ENCODE data around the gene TPST2. TPM values are rescaled to one million over a fixed set of nuclear protein-coding genes. Genes with fewer than 3 reads are reported as not detected.
"Not testable (repeated sequence)": the region's sequence is repeated elsewhere in the genome, so short reads cannot be mapped to it uniquely, and the experiment has no call there.

The TPST2 gene
- total and polyA plus RNA-seq, 8 donors = 91.4 to 534 (median 175) TPM

DNA sequence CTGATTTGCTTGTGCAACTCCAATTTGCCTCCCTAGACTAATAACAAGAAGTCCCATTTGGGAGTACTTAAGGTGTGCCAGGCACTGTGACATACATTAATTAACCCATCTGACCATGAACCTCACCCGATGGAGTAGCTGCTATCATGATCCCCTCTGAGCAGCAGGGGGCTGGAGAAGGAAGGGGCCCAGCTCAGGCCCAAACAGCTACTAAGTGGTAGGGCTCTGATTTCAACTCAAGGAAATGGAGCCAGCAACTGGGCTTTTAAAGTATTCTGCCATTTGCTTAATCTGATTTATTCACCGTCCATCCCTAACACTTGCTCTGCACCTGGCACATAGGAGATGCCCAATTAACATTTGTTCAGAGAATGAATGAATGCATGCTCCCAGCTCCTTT, 26.7 kb upstream of the TPST2 start:
- intact Hi-C loops (cut with DNase I) = no loop called here
- Histone ChIP-seq H3K4me1 (no peaks in the 10 kb centered on the region), H3K4me3 (no peak overlapping the region), H3K36me3 (no peaks in the 10 kb centered on the region), H3K27me3 (no peaks in the 10 kb centered on the region), H3K9me3 (no peaks in the 10 kb centered on the region), H3K27ac (no peak overlapping the region)
- 65 to 77% methylated on average over 2 of the region's 2 CpGs for WGBS, 2 donors
- FAIRE-seq = no peak
- no peak for ATAC-seq
- DNase-seq = no peak
- TF ChIP-seq, protein P1, sequence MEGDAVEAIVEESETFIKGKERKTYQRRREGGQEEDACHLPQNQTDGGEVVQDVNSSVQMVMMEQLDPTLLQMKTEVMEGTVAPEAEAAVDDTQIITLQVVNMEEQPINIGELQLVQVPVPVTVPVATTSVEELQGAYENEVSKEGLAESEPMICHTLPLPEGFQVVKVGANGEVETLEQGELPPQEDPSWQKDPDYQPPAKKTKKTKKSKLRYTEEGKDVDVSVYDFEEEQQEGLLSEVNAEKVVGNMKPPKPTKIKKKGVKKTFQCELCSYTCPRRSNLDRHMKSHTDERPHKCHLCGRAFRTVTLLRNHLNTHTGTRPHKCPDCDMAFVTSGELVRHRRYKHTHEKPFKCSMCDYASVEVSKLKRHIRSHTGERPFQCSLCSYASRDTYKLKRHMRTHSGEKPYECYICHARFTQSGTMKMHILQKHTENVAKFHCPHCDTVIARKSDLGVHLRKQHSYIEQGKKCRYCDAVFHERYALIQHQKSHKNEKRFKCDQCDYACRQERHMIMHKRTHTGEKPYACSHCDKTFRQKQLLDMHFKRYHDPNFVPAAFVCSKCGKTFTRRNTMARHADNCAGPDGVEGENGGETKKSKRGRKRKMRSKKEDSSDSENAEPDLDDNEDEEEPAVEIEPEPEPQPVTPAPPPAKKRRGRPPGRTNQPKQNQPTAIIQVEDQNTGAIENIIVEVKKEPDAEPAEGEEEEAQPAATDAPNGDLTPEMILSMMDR (IDR thresholded peaks at IDR 0.05) = no peak

DNA sequence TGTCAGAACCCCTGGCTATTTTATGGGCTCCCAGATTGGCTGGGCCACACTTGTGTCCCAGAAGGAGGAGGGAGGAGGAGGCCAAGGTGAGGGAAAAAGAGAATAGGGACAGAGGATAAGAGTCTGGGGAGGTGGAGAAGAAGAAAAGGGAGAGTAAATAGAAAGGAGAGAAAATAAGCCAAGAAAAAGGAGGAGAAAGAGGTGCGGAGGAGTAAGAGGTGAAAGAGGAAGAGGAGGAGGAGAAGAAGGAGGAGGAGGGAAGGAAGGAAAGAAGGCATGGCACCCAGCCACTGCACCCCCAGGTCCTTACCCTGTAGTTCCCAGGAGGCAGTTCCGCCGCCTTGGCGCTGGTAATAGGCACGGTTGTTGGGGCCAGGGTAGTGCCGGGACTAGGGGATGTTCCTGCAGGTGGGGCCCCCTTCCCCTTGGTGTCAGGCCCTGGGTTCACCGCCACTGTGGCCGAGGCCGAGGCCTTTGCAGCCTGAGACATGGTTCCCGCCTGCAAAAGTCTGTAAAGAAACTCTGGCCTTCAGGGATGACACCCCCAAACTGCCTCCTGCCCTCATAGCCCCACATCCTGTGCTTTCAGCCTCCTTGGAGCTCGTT, 26.0 kb upstream of the TPST2 start:
- no peaks in the 10 kb centered on the region for H3K36me3 ChIP-seq
- no peak overlapping the region for H3K4me3 ChIP-seq
- no peaks in the 10 kb centered on the region for H3K4me1 ChIP-seq
- intact Hi-C loops (cut with DNase I) = no loop called here
- no peak overlapping the region for H3K27ac ChIP-seq
- no peaks in the 10 kb centered on the region for H3K27me3 ChIP-seq
- WGBS, 2 donors = 74 to 85% methylated on average over 11 of the region's 11 CpGs
- TF ChIP-seq, protein P1 (IDR thresholded peaks at IDR 0.05) = no peak
- H3K9me3 ChIP-seq = no peaks in the 10 kb centered on the region
- ATAC-seq = no peak
- no peak for FAIRE-seq
- no peak for DNase-seq

DNA sequence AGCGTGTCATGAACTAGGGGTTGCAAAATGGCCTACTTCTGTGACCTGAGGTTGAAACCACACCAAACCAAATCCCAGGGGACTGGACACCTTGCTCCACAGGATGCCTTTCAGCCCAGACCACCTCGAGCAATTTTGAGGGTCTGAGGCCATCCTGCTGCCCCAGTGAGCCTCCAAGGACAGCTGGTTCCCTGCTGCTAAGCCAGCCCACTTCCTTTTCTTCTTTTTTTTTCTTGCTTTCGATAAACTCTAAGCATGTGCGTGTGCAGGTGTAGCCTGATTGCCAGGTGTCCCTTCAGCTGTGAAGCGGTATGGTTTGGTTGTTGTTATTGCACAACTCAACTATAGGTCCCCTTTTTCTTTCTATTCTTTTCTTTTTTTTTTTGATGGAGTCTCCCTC, 25.2 kb upstream of the TPST2 start:
- no peak overlapping the region for H3K27ac ChIP-seq
- ATAC-seq (no peak), DNase-seq (no peak), FAIRE-seq (no peak)
- H3K4me3 ChIP-seq = no peak overlapping the region
- no peaks in the 10 kb centered on the region for H3K4me1 ChIP-seq
- intact Hi-C loops (cut with DNase I) = no loop called here
- no peaks in the 10 kb centered on the region for H3K27me3 ChIP-seq
- 42 to 57% methylated on average over 5 of the region's 5 CpGs for WGBS, 2 donors
- no peaks in the 10 kb centered on the region for H3K36me3 ChIP-seq
- TF ChIP-seq, protein P1 (IDR thresholded peaks at IDR 0.05) = no peak
- no peaks in the 10 kb centered on the region for H3K9me3 ChIP-seq

DNA sequence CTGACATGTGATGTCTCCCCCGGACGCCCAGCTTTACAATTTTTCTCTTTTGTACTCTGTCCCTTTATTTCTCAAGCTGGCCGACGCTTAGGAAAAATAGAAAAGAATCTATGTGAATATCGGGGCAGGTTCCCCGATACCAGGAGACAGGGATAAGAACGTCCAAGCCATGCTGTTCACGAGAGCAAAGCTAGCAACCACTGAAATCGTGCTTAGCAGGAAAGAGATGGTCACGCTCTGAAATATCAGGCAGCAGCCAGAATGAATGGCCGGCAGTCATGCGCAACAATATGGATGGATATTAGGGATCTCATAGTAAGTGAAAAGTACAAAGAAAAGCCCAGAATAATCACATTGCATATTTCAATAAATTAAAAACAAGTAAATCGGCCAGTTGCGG, 24.4 kb upstream of the TPST2 start:
- DNase-seq = no peak
- ATAC-seq = no peak
- TF ChIP-seq, protein P1 (IDR thresholded peaks at IDR 0.05) = no peak
- Histone ChIP-seq H3K27me3 (no peaks in the 10 kb centered on the region), H3K36me3 (no peaks in the 10 kb centered on the region), H3K9me3 (no peaks in the 10 kb centered on the region), H3K4me3 (no peak overlapping the region), H3K27ac (no peak overlapping the region), H3K4me1 (no peaks in the 10 kb centered on the region)
- intact Hi-C loops (cut with DNase I) = no loop called here
- no peak for FAIRE-seq
- WGBS, 2 donors = 43 to 47% methylated on average over 14 of the region's 14 CpGs

DNA sequence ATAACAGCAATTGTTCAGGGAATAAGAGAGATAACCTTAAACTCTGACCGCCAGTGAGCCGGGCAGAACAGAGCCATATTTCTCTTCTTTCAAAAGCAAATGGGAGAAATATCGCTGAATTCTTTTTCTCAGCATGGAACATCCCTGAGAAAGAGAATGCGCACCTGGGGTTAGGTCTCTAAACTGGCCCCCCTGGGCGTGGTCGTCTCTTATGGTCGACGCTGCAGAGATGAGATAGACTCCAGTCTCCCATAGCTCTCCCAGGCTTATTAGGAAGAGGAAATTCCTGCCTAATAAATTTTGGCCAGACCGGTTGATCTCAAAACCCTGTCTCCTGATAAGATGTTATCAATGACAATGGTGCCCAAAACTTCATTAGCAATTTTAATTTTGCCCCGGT, 23.8 kb upstream of the TPST2 start:
- WGBS, 2 donors = 21 to 29% methylated on average over 9 to 10 of the region's 10 CpGs
- DNase-seq; H3K9me3 ChIP-seq; H3K36me3 ChIP-seq; H3K27ac ChIP-seq; FAIRE-seq; intact Hi-C loops (cut with DNase I); H3K4me3 ChIP-seq; H3K4me1 ChIP-seq; H3K27me3 ChIP-seq; ATAC-seq: not testable (repeated sequence)

Data from pancreas (tissue), 10 donors.